Panc1 (cell line): ENCODE measurements around the gene RNF11.

ENCODE experiments used
- TF ChIP-seq, protein P1 (sequence below): fragments of 450-650 bp; IDR thresholded peaks from 2 replicates; pipeline ENCODE4 v1.5.1; 2017; ENCODE audit warnings: mild to moderate bottlenecking
- TF ChIP-seq, protein P2 (sequence below), 2 experiments: IDR thresholded peaks; 2 replicates each; pipeline ENCODE4 v1.6.1; 2011 to 2012; ENCODE audit warnings: low read depth in 2 of 2, control low read depth in 1 of 2, low read length in 1 of 2, mild to moderate bottlenecking in 1 of 2, moderate library complexity in 1 of 2; ENCODE audit not compliant: insufficient read depth in 1 of 2

DNA sequence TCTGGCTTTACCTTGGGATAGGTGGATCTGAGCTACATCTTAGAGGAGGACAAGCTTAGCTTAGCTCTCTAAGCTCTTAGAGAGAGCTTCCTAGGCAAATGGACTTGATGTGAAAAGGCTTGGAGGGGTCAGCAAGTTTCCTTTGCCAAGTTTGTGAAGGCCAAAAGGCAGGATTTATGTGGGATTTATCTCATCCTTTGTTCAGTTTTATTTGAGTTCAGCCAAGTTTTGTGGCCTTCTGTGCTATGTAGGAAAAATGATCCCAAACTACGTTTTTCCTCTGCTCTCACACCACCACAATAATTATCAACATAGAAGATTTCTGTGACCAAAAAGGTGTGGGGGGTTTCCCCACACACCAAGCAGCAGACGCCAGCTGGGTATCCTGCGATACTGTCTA lies 26.0 kb upstream of the RNF11 start:
- TF ChIP-seq, protein P1, sequence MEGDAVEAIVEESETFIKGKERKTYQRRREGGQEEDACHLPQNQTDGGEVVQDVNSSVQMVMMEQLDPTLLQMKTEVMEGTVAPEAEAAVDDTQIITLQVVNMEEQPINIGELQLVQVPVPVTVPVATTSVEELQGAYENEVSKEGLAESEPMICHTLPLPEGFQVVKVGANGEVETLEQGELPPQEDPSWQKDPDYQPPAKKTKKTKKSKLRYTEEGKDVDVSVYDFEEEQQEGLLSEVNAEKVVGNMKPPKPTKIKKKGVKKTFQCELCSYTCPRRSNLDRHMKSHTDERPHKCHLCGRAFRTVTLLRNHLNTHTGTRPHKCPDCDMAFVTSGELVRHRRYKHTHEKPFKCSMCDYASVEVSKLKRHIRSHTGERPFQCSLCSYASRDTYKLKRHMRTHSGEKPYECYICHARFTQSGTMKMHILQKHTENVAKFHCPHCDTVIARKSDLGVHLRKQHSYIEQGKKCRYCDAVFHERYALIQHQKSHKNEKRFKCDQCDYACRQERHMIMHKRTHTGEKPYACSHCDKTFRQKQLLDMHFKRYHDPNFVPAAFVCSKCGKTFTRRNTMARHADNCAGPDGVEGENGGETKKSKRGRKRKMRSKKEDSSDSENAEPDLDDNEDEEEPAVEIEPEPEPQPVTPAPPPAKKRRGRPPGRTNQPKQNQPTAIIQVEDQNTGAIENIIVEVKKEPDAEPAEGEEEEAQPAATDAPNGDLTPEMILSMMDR: no peak
- TF ChIP-seq, protein P2, sequence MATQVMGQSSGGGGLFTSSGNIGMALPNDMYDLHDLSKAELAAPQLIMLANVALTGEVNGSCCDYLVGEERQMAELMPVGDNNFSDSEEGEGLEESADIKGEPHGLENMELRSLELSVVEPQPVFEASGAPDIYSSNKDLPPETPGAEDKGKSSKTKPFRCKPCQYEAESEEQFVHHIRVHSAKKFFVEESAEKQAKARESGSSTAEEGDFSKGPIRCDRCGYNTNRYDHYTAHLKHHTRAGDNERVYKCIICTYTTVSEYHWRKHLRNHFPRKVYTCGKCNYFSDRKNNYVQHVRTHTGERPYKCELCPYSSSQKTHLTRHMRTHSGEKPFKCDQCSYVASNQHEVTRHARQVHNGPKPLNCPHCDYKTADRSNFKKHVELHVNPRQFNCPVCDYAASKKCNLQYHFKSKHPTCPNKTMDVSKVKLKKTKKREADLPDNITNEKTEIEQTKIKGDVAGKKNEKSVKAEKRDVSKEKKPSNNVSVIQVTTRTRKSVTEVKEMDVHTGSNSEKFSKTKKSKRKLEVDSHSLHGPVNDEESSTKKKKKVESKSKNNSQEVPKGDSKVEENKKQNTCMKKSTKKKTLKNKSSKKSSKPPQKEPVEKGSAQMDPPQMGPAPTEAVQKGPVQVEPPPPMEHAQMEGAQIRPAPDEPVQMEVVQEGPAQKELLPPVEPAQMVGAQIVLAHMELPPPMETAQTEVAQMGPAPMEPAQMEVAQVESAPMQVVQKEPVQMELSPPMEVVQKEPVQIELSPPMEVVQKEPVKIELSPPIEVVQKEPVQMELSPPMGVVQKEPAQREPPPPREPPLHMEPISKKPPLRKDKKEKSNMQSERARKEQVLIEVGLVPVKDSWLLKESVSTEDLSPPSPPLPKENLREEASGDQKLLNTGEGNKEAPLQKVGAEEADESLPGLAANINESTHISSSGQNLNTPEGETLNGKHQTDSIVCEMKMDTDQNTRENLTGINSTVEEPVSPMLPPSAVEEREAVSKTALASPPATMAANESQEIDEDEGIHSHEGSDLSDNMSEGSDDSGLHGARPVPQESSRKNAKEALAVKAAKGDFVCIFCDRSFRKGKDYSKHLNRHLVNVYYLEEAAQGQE (IDR thresholded peaks at IDR 0.05; ENCODE audit: insufficient read depth in 1 of 2, low read depth in 2 of 2, low read length in 1 of 2): no peak
